HG02884 (cell line): ENCODE data around the gene NCCRP1.

Experiments used
- ATAC-seq: cut with Tn5 transposase; IDR thresholded peaks from one replicate; pipeline ENCODE4 v1.9.1; 2021; ENCODE audit warnings: mild to moderate bottlenecking, moderate library complexity; ENCODE audit not compliant: unreplicated experiment

Gene NCCRP1, protein sequence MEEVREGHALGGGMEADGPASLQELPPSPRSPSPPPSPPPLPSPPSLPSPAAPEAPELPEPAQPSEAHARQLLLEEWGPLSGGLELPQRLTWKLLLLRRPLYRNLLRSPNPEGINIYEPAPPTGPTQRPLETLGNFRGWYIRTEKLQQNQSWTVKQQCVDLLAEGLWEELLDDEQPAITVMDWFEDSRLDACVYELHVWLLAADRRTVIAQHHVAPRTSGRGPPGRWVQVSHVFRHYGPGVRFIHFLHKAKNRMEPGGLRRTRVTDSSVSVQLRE

GRCh38 chr19:39196860-39197562 is at the start of gene NCCRP1:
Gene NCCRP1 (plus strand): TSS chr19:39196964. CDS start chr19:39196983, 19 bp downstream.
- no peak for ATAC-seq

DNA sequence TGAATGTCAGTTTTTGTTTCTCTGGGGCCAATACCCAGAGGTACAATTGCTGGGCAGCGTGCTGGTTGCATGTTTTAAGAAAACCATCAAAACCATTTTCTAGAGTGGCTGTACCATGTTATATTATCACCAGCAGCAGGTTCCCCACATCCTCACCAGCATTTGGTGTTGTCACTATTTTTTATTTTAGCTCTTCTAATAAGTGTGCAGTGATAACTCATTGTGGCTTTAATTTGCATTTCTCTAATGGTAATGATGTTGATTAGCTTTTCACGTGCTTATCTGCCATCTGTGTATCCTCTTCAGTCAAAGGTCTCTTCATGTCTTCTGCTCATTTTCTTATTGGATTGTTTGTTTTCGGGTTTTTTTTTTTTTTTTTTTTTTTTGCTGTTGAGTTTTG is 49.3 kb upstream of the NCCRP1 start:
- no peak for ATAC-seq

- ATAC-seq, result no peak
These were observed 47.7 kb upstream of the NCCRP1 start for GRCh38 chr19:39148939-39149529.

GRCh38 chr19:39150235-39150634 is 46.5 kb upstream of the NCCRP1 start:
- no peak for ATAC-seq

- no peak for ATAC-seq
These were observed 45.8 kb upstream of the NCCRP1 start for GRCh38 chr19:39150807-39151600.

- no peak for ATAC-seq
These were observed 44.7 kb upstream of the NCCRP1 start for GRCh38 chr19:39152066-39152465.

DNA sequence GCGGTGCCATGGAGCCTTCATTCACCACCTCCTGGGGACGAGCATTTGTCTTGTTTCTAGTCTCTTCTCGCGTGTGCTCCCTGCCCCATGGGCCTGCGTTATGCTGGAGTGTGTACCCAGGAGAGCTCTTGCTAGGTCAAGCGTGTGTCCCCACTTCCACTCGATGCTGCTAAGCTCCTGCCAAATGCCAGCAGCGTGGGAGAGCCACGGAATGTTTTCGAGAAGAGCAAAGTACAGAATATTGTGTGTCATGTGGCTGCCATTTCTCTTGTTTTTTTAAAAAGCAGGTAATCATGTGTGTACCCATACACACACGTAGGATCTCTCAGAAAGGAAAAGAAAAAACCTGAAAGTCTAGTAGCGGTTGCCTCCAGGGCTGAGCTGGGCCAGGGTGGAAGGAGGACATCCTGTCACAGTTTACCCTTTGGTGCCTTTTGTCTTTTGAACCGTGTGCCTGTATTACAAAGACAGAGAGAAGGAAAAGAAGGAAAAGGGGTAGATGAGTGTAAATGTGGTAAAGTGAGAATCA is 42.6 kb upstream of the NCCRP1 start:
- no peak for ATAC-seq

GRCh38 chr19:39154629-39155100 is 42.1 kb upstream of the NCCRP1 start:
- ATAC-seq, result no peak

DNA sequence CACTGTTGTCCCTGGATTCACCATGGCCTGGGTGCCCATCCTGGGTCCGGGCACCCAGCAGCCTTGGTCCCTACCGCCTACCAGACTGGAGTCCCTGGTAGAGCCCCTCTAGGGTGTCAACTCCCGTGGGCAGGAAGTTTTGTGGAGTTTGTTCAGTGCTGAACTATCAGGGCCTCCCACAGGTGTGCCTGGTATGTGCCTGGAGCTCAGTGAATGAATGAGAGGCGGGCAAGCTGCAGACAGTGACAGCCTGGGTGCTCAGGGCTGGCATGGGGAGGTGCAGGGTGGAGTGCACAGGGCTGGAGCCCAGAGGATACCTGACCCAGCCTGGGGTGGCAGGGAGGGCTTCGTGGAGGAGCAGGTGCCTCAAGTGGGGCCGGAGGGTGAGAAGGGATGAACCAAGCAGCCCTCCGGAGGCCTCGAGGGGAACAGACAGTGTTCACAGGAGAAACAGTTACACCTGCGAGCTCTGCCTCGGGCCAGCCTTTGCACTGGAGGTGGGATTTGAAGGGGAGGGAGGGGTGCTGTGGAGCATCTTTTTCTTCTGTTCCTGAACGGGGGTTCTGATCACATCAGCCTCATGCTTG is 41.6 kb upstream of the NCCRP1 start:
- no peak for ATAC-seq

DNA sequence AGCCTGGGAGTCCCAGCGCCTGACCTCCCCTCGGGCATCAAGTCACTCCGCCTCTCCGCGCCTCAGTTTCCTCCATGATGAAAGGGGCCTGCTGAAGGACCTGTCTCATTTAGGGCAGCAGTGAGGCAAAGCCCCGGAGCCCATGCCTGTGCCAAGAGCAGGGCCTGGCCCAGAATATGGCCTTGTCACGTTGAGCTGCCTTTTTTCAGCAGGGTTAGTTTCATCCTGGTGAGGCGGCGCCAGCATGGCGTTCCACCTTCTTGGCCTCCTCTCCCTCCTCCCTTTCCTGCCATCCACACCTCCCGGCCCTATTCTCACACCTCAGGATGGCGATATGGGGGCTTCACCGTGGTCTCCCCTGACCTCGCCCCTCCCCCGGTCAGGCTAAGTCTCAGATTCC is 41.0 kb upstream of the NCCRP1 start:
- no peak for ATAC-seq

- no peak for ATAC-seq
These were observed 40.2 kb upstream of the NCCRP1 start for GRCh38 chr19:39156326-39157230.

- ATAC-seq, result no peak
These were observed 39.3 kb upstream of the NCCRP1 start for GRCh38 chr19:39157275-39157996.

- ATAC-seq, result no peak
These were observed 38.8 kb upstream of the NCCRP1 start for GRCh38 chr19:39157997-39158389.

DNA sequence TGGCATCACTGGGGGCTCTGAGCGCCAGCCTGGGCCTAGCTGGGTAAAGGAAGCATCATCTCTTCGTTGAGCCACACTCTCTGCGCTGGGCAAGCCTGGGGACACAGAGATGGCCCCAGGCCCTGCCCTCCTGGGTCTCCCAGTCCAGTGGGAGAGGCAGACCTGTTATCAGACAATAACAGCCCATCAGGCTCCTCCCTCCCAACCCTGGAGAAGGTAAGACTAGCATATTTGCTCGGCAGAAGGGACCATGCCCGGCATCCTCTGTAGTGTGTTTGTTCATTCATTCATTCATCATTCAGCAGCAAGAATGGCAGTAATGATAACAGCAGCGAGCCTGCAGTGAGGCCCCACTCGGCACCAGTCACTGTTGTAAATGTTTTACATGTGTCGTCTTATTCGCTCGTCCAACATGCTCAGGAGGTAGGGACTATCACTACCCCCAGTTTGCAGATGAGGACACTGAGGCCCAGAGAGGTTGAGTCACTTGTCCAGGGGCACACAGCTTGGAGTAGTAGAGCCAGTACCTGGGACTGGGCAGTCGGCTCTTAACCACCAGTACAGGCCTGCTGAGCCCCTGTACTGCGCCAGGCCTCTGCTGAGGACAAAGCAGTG is 38.0 kb upstream of the NCCRP1 start:
- ATAC-seq, result no peak

DNA sequence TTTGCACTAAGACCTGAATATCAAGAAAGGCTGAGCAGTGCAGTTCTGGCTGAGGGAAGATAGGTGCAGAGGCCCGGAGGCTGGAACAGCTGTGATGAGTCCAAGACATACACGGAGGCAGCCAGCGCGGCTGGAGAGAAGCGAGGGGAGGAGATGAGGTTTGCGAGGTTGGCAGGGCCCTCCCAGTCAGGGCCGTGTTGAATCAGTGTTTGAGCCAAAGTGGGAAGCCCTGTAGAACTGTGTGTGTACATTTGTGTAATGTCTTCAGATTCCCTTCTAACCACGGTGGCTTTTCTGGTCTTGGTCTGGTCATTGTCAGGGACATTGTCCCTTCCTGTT is 36.3 kb upstream of the NCCRP1 start:
- no peak for ATAC-seq

DNA sequence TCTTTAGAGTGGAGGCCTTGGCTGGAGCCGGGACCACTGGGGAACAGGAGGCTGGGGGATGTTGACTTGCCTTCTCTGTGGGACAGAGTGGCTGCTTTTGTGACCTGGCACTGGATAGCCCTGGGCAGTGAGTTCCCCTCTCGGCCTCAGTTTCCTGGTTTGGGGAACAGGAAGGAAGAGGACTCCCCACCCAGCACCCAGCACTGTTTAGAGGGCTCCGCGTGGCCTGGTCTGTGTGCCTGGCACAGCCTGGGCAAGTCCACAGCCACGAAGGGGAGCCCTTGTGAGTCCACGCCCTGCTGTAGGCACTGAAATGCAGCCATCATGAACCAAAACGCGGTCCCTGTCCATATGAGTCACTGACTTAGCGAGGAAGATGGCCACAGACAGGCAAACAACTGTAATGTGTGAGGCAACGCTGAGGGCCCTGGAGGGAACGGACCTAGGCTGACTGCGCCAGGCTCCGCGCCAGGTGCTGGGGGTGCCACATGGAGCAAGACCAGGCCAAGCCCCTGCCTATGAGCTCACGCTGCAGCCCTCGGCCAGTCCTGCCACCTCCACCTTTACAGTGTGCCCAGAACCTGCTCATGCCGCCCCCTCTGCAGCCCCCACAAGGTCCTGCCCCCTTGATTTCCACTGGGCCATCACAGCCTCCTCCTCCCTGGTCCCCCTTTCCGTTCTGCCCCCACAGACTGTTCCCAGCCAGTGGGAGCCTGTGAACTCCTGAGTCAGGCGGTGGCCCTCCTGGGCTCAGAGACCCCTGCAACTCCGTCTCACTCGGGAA is 35.7 kb upstream of the NCCRP1 start:
- no peak for ATAC-seq

DNA sequence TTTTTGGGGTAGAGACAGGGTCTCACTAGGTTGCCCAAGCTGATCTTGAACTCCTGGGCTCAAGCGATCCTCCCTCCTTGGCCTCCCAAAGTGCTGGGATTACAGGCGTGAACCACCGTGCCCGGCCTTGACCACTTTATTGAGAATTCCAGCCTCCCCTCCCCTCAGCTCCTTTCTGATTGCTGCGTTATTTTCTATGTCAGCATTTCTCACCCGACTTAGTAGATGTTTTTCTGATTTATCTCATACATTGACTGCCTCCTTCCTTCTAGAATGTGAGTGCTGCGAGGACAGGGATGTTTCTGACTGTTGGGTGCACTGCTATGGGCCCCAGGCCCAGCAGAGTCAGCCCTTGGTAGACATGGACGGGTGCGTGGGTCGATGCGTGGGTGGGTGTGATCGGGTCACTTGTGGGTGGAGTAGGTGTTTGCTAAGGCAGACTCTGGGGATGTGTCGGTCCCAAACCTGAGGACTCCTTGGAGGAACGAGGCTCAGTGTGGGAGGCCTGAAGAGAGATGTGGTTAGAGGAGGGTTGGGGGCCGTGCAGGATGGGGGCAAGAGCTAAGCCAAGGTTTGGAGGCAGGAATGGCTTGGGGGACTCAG is 34.2 kb upstream of the NCCRP1 start:
- ATAC-seq, result no peak
